ENCODE measurements around the gene RBPMS2.

The RBPMS2 gene

DNA sequence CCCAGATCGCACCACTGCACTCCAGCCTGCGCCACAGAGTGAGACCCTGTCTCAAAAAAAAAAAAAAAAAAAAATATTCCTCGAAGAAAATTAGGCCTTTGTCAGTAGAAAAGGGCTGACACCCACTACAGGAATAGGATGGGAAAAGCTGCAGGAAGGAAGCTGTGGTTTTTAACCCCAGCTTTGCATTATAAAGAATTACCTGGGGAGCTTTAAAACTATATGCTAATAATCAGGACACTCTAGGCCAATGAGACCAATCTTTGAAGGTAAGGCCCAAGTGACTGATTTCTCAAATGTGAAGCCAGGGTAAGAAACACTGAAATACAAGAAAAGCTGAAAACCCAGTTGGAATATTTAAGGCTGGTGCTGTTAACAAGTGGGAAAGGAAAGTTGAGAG, 74.3 kb downstream of the RBPMS2 start:
- DNase-seq, result no peak
- no peak overlapping the region for H3K27ac Mint-ChIP-seq
- H3K4me3 Mint-ChIP-seq, result peak overlapping the region; percentile 69 to 82
- H3K4me1 Mint-ChIP-seq, result peaks cover 69% of the 10 kb centered on the region
- H3K27me3 Mint-ChIP-seq, result no peaks in the 10 kb centered on the region
- ATAC-seq, result no peak
- no peaks in the 10 kb centered on the region for H3K9me3 Mint-ChIP-seq

- Mint-ChIP-seq H3K27me3 (no peaks in the 10 kb centered on the region), H3K9me3 (no peaks in the 10 kb centered on the region), H3K27ac (no peak overlapping the region), H3K4me3 (no peak overlapping the region), H3K4me1 (peaks cover 75% of the 10 kb centered on the region)
- DNase-seq (no peak), ATAC-seq (no peak)
Measured at GRCh38 chr15:64699751-64700388, 75.5 kb downstream of the RBPMS2 start.

DNA sequence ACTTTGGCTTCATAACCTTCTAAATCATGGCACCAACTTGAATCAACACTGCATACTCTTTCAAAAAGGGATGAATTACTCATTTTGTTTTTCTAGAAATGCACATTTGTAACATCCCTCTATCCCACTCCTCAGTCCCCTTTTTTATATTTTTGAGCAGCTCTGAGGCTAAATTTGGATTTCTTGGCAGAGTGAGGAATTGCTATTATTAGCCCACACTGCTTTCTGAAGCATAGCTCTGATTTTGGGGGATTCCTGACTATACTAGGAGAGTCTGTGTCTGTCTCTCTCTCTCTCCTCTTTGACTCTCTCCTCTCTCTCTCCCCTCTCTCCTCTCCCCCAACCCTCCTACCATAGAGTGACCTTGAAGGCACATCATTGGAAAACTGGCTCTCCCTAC, 76.6 kb downstream of the RBPMS2 start:
- Mint-ChIP-seq H3K27me3 (no peaks in the 10 kb centered on the region), H3K4me1 (peaks cover 74% of the 10 kb centered on the region), H3K27ac (peak overlapping the region in 1 of 2 donors; percentile 30), H3K4me3 (peak overlapping the region; percentile 24 to 50), H3K9me3 (no peaks in the 10 kb centered on the region)
- ATAC-seq (no peak), DNase-seq (no peak)

GRCh38 chr15:64697911-64698369, 77.4 kb downstream of the RBPMS2 start:
- peak overlapping the region in 1 of 2 donors; percentile 4 for H3K4me3 Mint-ChIP-seq
- DNase-seq, result peak; percentile 11 to 74
- H3K9me3 Mint-ChIP-seq, result no peaks in the 10 kb centered on the region
- ATAC-seq, result peak; percentile 84
- H3K27ac Mint-ChIP-seq, result peak overlapping the region in 1 of 2 donors; percentile 63
- H3K4me1 Mint-ChIP-seq, result peaks cover 73% of the 10 kb centered on the region
- H3K27me3 Mint-ChIP-seq, result no peaks in the 10 kb centered on the region

DNA sequence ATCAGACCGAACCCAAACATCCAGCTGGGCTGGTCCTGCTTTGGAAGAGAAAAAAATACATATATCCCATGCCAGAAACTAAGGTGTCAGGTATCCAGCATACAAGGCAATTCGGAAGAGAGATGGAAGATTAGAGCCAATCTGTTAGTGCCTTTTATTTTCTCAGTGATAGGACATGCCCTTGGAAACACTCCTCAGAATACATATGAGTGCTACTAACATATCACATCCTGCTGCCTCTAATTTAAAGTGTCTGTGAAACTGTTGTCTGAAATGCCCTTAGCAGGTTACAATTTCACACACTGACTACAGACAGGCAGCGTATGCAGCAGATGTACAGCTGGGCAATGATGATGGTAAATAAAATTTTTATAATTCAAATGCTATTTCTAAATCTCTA, 78.9 kb downstream of the RBPMS2 start:
- no peak overlapping the region for H3K4me3 Mint-ChIP-seq
- no peaks in the 10 kb centered on the region for H3K9me3 Mint-ChIP-seq
- H3K27me3 Mint-ChIP-seq, result no peaks in the 10 kb centered on the region
- ATAC-seq, result no peak
- DNase-seq, result no peak
- H3K4me1 Mint-ChIP-seq, result peaks cover 76% of the 10 kb centered on the region
- H3K27ac Mint-ChIP-seq, result no peak overlapping the region

GRCh38 chr15:64695561-64695992, 79.8 kb downstream of the RBPMS2 start:
- peaks cover 72% of the 10 kb centered on the region for H3K4me1 Mint-ChIP-seq
- ATAC-seq, result no peak
- no peak overlapping the region for H3K27ac Mint-ChIP-seq
- H3K4me3 Mint-ChIP-seq, result no peak overlapping the region
- no peaks in the 10 kb centered on the region for H3K9me3 Mint-ChIP-seq
- no peak for DNase-seq
- H3K27me3 Mint-ChIP-seq, result no peaks in the 10 kb centered on the region

DNA sequence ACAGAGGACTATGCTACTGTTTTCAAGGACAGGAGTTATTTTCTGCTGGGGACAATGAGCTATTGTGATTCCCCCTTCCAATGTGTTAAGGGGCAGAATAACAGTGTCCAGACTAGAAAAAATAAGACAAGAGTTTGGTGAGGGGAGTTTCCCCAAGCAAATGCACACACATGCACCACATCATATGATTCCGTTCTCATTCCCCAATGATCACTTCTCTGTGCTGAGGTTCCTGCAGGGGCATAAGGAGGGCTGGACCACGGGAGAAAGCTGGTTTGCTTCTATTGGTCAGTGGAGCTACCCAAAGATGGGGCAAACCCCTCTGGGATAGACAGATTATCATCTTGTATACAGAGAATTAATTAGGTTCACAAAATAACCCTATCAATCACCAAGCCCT, 80.6 kb downstream of the RBPMS2 start:
- Mint-ChIP-seq H3K4me3 (no peak overlapping the region), H3K9me3 (no peaks in the 10 kb centered on the region), H3K27me3 (no peaks in the 10 kb centered on the region), H3K4me1 (peaks cover 64% of the 10 kb centered on the region), H3K27ac (peak overlapping the region in 1 of 2 donors; percentile 27)
- ATAC-seq, result no peak
- DNase-seq, result no peak

GRCh38 chr15:64693134-64693533, 82.3 kb downstream of the RBPMS2 start:
- Mint-ChIP-seq H3K9me3 (no peaks in the 10 kb centered on the region), H3K4me3 (no peak overlapping the region), H3K27me3 (no peaks in the 10 kb centered on the region), H3K27ac (peak overlapping the region in 1 of 2 donors; percentile 18), H3K4me1 (peaks cover 48% of the 10 kb centered on the region)
- no peak for ATAC-seq
- no peak for DNase-seq

GRCh38 chr15:64691896-64692565, 83.4 kb downstream of the RBPMS2 start:
- H3K4me1 Mint-ChIP-seq, result peaks cover 36% of the 10 kb centered on the region
- no peak overlapping the region for H3K4me3 Mint-ChIP-seq
- no peak overlapping the region for H3K27ac Mint-ChIP-seq
- H3K9me3 Mint-ChIP-seq, result no peaks in the 10 kb centered on the region
- no peak for DNase-seq
- H3K27me3 Mint-ChIP-seq, result no peaks in the 10 kb centered on the region
- no peak for ATAC-seq

DNA sequence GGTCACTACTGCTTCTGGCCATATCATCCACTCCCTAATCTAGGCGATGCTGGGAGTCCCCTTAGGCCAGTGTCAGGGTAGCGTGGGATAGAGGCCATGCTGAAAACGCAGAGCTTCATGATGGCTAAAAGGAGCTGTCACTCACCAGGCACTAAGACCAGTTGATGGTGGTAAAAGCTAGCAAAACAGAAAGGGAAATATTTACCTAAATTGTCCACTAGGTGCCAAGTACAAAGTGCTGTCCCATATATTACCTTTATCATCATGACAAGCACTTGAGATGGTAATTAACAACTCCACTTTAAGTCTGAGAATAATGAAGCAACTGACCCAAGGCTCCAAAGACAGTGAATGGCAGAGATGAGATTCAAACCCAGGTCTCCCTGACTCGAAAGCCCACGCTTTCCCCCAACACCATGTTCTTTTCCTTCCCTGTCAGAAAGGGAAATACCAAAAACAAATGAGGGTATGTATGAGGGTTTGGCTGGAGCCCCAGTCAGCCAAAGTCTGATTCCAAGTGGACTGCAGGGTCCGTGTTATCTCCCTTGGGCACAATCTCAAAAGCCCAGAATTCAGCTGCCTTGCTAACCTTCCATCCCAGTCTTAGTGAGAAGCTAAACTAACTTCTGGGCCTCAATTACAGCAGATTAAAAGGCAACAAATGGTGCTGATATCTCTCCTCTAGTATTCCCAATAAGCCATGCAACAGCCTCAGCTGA, 84.7 kb downstream of the RBPMS2 start:
- Mint-ChIP-seq H3K4me1 (peaks cover 27% of the 10 kb centered on the region), H3K27me3 (no peaks in the 10 kb centered on the region), H3K27ac (peak overlapping the region in 1 of 2 donors; percentile 61), H3K4me3 (no peak overlapping the region), H3K9me3 (no peaks in the 10 kb centered on the region)
- ATAC-seq (no peak), DNase-seq (no peak)

DNA sequence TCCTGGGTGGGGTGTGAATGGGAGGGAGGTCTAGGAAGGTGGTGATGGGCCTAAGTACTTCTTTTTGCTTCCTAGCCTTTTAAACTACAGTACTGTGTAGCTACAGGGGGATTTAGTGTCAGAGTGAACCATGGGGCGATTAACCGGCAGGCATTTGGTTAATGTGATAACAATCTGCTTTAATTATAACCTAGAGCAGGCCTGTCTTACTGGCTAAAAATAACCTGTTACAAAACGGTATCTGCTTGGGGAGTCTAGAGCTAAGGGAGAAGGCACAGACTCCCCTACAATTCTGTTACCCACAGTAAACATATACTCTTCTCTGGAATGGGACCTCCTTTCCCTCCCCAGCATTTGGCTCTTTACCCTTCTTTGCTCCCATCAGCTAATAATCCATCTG, 85.4 kb downstream of the RBPMS2 start:
- Mint-ChIP-seq H3K4me1 (peaks cover 21% of the 10 kb centered on the region), H3K4me3 (no peak overlapping the region), H3K9me3 (no peaks in the 10 kb centered on the region), H3K27ac (no peak overlapping the region), H3K27me3 (no peaks in the 10 kb centered on the region)
- no peak for DNase-seq
- no peak for ATAC-seq

Data from stimulated activated naive CD8-positive, alpha-beta T cell treated with anti-CD3 and anti-CD28 coated beads, Interleukin-15, amount 100 ng/mL, for 72 hours (primary cell).